Middle frontal gyrus (tissue), 1 donor: ENCODE data around the gene SREK1.

Source experiments
- DNase-seq: peaks from one replicate; pipeline ENCODE4 v3.0.0-alpha.2; 2015; ENCODE audit warnings: low spot score; ENCODE audit errors: extremely low spot score

The SREK1 gene

DNA sequence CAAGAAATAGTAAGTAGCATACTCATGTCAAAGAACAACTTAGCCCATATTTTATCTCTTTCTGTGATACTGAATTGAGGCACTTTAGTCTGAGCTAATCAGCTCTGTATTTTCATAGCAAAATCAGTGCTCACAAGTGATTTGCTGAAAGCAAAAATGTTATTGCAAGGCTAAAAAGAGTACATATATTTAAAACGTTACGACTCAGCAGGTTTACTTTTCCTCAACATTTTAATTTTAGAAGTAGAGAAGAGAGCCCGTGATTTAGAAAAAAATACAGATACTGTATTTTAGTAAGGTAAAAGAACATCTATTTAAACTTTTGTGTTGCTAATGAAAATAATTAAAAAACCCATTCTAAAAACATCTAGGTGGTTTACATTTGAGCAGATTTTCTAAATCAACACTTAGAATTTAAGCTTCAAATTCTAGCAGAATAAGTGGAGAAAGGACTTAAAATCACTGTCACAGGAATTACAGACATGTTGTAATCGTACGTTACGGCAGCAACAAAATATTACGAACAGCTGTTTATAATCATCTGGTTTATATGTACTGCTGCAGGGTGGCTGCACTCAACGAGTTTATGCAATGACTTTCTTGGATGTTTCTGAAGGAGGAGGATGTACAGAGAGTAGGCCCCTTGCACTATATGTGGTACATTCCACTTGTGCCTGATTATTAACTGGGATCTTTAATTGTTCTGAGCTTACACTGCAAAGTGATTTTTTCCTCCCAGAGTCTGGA is 20.1 kb downstream of the SREK1 start:
- no peak for DNase-seq

- DNase-seq: no peak
Measured at GRCh38 chr5:66168226-66168625, 24.1 kb downstream of the SREK1 start.

GRCh38 chr5:66169534-66169933 is 25.4 kb downstream of the SREK1 start:
- DNase-seq: no peak

GRCh38 chr5:66170195-66170919 is 26.3 kb downstream of the SREK1 start:
- DNase-seq: no peak

- DNase-seq: peak; percentile 37
Measured at GRCh38 chr5:66171349-66172344, 27.5 kb downstream of the SREK1 start.

- no peak for DNase-seq
Measured at GRCh38 chr5:66174338-66174737, 30.2 kb downstream of the SREK1 start.

DNA sequence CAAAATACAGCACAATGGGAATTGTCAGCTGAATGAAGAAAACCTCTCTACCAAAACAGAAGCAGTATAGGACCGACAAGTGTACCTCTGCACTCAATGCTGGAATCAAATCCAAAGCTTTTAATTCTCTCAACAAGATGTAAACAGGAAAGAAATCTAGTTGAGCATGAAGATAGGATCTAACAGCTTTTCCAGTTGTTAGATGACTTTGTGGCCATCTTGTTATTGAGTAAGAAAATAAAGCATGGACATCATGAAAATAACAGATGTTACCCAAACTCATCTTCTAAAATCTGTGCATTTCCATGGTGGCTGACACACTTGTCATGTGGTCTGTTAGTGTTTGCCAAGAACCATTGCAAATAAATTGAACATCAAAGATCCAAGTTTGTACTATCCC is 34.7 kb downstream of the SREK1 start:
- DNase-seq: no peak

DNA sequence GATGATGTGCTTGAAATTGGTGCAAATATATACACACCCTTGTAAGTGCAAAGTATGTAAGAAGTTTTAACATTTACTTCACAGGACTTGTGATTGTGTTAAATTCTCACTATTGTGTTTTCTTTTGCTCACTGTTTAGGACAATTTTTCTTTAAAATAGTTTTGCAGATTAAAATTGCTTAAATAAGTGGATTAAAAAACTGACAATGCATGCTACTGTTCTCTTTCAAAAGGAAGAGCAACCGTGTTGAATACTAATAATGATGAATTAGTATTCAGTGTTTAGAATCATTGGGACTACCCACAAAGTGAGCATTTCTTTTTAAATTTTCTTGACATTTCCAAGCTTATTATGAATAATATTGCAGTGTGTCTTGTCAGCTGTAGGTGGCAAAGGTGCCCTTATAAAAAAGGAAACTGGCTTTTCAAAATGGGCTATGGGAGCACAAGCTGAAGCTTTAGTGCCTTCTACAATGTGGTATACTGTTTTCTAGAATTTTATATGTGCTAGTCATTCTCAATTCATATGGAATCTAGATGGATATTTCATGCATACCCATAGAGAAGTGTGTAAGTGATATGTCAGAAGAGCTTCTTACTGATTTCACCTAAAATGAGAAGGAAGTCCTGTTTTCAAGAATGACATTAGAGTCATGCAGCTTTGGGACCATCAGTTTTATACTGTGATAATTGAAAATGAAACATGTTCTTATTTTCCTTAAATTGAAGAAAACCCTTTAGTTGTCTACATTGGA is 35.4 kb downstream of the SREK1 start:
- no peak for DNase-seq

GRCh38 chr5:66180282-66181155 is 36.4 kb downstream of the SREK1 start:
- DNase-seq: no peak

DNA sequence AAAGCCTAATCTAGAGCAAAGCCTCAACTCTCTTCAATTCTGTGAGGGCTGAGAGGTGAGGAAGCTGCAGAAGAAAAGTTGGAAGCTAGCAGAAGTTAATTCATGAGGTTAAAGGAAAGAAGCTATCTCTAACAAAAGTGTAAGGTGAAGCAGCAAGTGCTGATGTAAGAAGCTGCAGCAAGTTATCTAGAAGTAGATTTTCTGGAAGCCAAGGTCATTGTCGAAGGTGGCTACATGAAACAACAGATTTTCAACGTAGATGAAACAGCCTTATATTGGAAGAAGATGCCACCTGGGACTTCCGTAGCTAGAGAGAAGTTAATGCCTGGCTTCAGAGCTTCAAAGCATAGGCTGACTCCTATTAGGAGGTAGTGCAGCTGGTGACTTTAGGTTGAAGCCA is 42.0 kb downstream of the SREK1 start:
- no peak for DNase-seq

DNA sequence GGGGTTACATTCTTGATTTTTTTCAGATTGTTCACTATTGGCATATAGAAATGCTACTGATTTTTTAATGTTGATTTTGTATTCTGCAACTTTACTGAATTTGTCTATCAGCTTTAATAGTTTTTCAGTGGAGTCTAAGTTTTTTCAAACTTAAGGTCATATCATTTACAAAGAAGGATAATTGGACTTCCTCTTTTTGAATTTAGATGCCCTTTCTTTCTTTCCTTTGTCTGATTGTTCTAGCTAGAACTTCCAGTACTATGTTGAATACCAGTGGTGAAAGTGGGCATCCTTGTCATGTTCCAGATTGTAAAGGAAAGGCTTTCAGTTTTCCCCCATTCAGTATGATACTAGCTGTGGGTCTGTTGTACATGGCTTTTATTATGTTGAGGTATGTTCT is 49.3 kb downstream of the SREK1 start:
- no peak for DNase-seq

GRCh38 chr5:66197764-66198405 is 53.8 kb downstream of the SREK1 start:
- no peak for DNase-seq

GRCh38 chr5:66198837-66199236 is 54.7 kb downstream of the SREK1 start:
- no peak for DNase-seq

DNA sequence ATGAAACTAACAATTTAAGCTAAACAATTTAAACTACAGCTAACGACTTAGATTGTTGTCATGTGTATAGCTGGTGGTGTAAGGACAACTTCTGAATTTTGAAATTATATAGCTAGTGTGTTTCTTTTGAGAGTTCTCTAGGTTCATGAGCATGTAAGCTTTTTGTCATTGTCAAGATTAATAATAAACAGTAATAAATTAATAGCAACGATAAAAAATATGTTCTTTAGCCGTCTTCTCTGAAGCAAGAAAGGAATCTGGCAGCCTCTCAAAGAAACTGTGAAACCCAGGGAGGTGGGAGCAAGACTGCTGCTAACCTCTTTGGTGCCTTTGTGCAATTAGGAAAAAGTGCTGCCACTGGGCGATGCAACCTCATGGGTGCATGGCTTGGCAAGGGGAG is 59.4 kb downstream of the SREK1 start:
- no peak for DNase-seq

GRCh38 chr5:66206465-66206864 is 62.4 kb downstream of the SREK1 start:
- no peak for DNase-seq

DNA sequence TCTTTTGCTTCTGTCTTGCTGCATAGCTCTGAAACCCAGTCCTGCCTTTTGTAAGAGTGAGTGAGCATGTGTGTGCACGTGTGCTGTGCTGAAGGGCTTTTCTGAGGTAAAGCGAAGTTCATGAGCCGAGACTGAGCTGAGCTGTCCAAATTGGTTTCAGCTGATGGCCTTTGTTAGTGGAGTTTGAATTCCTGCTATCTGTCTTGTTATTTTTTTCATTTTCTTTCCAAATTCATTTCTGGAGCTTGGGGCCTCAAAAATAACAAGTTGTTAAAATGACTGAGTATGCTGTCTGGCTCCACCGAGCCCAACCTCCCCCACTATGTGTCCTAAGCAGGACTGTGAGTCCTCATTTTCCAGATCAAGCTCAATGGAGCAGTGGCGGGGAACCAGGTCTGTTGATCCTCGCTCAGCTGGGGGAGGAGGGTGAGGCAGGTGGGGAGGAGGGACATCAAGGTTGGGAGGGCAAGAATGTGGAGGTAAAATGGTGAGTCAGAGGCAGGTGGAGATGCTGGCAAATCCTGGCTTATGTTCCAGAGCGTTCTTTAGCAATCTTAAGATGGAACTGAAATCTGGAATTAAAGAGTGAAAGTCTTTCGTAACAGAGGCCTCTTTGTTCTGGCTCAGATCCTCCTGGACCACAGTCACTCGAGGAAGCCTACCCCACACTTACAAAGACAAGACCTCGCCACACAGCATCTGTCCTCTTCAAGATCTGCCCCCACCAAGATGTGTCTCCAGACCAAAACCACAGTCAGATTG is 63.9 kb downstream of the SREK1 start:
- no peak for DNase-seq

- no peak for DNase-seq
Measured at GRCh38 chr5:66209350-66209749, 65.2 kb downstream of the SREK1 start.

GRCh38 chr5:66209794-66210193 is 65.7 kb downstream of the SREK1 start:
- DNase-seq: no peak

- no peak for DNase-seq
Measured at GRCh38 chr5:66213533-66213932, 69.4 kb downstream of the SREK1 start.
